H9 (cell line): ENCODE results near the gene DPP8. TPM values are rescaled to one million over a fixed set of nuclear protein-coding genes. Genes with fewer than 3 reads are reported as not detected.
"Not testable (repeated sequence)": the region's sequence is repeated elsewhere in the genome, so short reads cannot be mapped to it uniquely, and the experiment has no call there.

ENCODE experiments used
- DNase-seq: peaks from one replicate; pipeline ENCODE4 v3.0.0-alpha.2; 2017
- H2AFZ ChIP-seq: one replicate; pipeline ENCODE4 v1.6.1; 2013; ENCODE audit warnings: mild to moderate bottlenecking, low read length, control low read depth, moderate library complexity
- H2AK5ac ChIP-seq: 2 replicates; pipeline ENCODE4 v1.6.1; 2013; ENCODE audit warnings: low read length, control low read depth, mixed read lengths; ENCODE audit not compliant: insufficient read length
- H2BK120ac ChIP-seq: one replicate; pipeline ENCODE4 v1.6.1; 2013; ENCODE audit warnings: low read depth, mild to moderate bottlenecking, low read length, control low read depth, inconsistent platforms; ENCODE audit not compliant: poor library complexity, severe bottlenecking
- H2BK12ac ChIP-seq: 2 replicates; pipeline ENCODE4 v1.6.1; 2013; ENCODE audit warnings: low read length, control low read depth, mixed read lengths, low read depth; ENCODE audit not compliant: insufficient read length
- H2BK15ac ChIP-seq: 2 replicates; pipeline ENCODE4 v1.6.1; 2013; ENCODE audit warnings: low read depth, low read length, control low read depth
- H2BK20ac ChIP-seq: one replicate; pipeline ENCODE4 v1.6.1; 2013; ENCODE audit warnings: low read depth, mild to moderate bottlenecking, low read length, control low read depth, inconsistent platforms; ENCODE audit not compliant: poor library complexity, severe bottlenecking
- H2BK5ac ChIP-seq: 2 replicates; pipeline ENCODE4 v1.6.1; 2013; ENCODE audit warnings: low read length, control low read depth, mixed read lengths; ENCODE audit not compliant: insufficient read length
- H3K14ac ChIP-seq: 2 replicates; pipeline ENCODE4 v1.6.1; 2013; ENCODE audit warnings: low read length, control low read depth; ENCODE audit not compliant: insufficient read depth
- H3K18ac ChIP-seq: 2 replicates; pipeline ENCODE4 v1.6.1; 2013; ENCODE audit warnings: low read depth, mild to moderate bottlenecking, mixed read lengths, low read length, control low read depth; ENCODE audit not compliant: insufficient read length
- H3K23ac ChIP-seq: 2 replicates; pipeline ENCODE4 v1.6.1; 2013; ENCODE audit warnings: low read length, control low read depth, mixed read lengths, low read depth; ENCODE audit not compliant: insufficient read length
- H3K23me2 ChIP-seq: 2 replicates; pipeline ENCODE4 v1.6.1; 2013; ENCODE audit warnings: low read depth, mild to moderate bottlenecking, mixed read lengths, low read length, control low read depth; ENCODE audit not compliant: insufficient read length, poor library complexity, severe bottlenecking
- H3K27ac ChIP-seq: 2 replicates; pipeline ENCODE4 v1.5.1; 2013; ENCODE audit warnings: low read length, control low read depth, mixed read lengths, low read depth; ENCODE audit not compliant: insufficient read length
- H3K27me3 ChIP-seq: 2 replicates; pipeline ENCODE4 v1.6.1; 2013; ENCODE audit warnings: low read length, control low read depth, inconsistent platforms; ENCODE audit not compliant: insufficient read depth
- H3K4ac ChIP-seq: 2 replicates; pipeline ENCODE4 v1.6.1; 2013; ENCODE audit warnings: low read depth, mild to moderate bottlenecking, control low read depth, inconsistent platforms, low read length, moderate library complexity
- H3K4me1 ChIP-seq: 2 replicates; pipeline ENCODE4 v1.6.1; 2013; ENCODE audit warnings: low read length, control low read depth, inconsistent platforms; ENCODE audit not compliant: insufficient read depth
- H3K4me2 ChIP-seq: 2 replicates; pipeline ENCODE4 v1.6.1; 2013; ENCODE audit warnings: low read length, control low read depth, mixed read lengths; ENCODE audit not compliant: insufficient read length, insufficient read depth
- H3K56ac ChIP-seq: 2 replicates; pipeline ENCODE4 v1.6.1; 2013; ENCODE audit warnings: low read depth, mild to moderate bottlenecking, mixed read lengths, low read length, control low read depth; ENCODE audit not compliant: insufficient read length
- H3K79me1 ChIP-seq: 2 replicates; pipeline ENCODE4 v1.6.1; 2013; ENCODE audit warnings: low read depth, mild to moderate bottlenecking, moderate library complexity, low read length, control low read depth, inconsistent platforms; ENCODE audit not compliant: insufficient read depth, poor library complexity, severe bottlenecking
- H3K79me2 ChIP-seq: 2 replicates; pipeline ENCODE4 v1.6.1; 2013; ENCODE audit warnings: low read length, control low read depth, inconsistent platforms; ENCODE audit not compliant: insufficient read depth
- H3K9ac ChIP-seq: 2 replicates; pipeline ENCODE4 v1.6.1; 2013; ENCODE audit warnings: low read length, control low read depth, mixed read lengths; ENCODE audit not compliant: insufficient read length; ENCODE audit errors: extremely low read depth
- H3K9me3 ChIP-seq: one replicate; pipeline ENCODE4 v1.6.1; 2013; ENCODE audit warnings: low read depth, low read length, inconsistent platforms; ENCODE audit not compliant: control insufficient read depth
- H3T11ph ChIP-seq: one replicate; pipeline ENCODE4 v1.6.1; 2013; ENCODE audit warnings: mild to moderate bottlenecking, low read length, control low read depth, inconsistent platforms
- H4K20me1 ChIP-seq: one replicate; pipeline ENCODE4 v1.6.1; 2013; ENCODE audit not compliant: control insufficient read depth, insufficient read length, insufficient read depth
- H4K5ac ChIP-seq: 2 replicates; pipeline ENCODE4 v1.6.1; 2013; ENCODE audit warnings: low read depth, mild to moderate bottlenecking, mixed read lengths, low read length, control low read depth; ENCODE audit not compliant: insufficient read length
- H4K8ac ChIP-seq: replicated peaks from 2 replicates; pipeline ENCODE4 v1.6.1; 2013; ENCODE audit warnings: low read length, control low read depth, mixed read lengths, low read depth; ENCODE audit not compliant: insufficient read length
- H4K91ac ChIP-seq: 2 replicates; pipeline ENCODE4 v1.6.1; 2013; ENCODE audit warnings: low read depth, mild to moderate bottlenecking, moderate library complexity, mixed read lengths, low read length, control low read depth; ENCODE audit not compliant: insufficient read length
- H3K27ac Mint-ChIP-seq, 3 experiments: 2 replicates in 2 of 3; 3 replicates in 1 of 3; pipeline ENCODE4 v1.8.0; 2020 to 2021; ENCODE audit warnings: mixed read lengths in 3 of 3, mild to moderate bottlenecking in 1 of 3, moderate library complexity in 1 of 3
- H3K27me3 Mint-ChIP-seq: 2 replicates; pipeline ENCODE4 v1.8.0; 2021; ENCODE audit warnings: low read depth, mild to moderate bottlenecking, moderate library complexity, mixed read lengths
- H3K36me3 Mint-ChIP-seq, 3 experiments: 2 replicates in 2 of 3; 3 replicates in 1 of 3; pipeline ENCODE4 v1.8.0; 2020 to 2021; ENCODE audit warnings: low read depth in 3 of 3, mixed read lengths in 3 of 3; ENCODE audit not compliant: insufficient read depth in 1 of 3
- H3K4me1 Mint-ChIP-seq, 2 experiments: 2 replicates each; pipeline ENCODE4 v1.8.0; 2020; ENCODE audit warnings: mixed read lengths in 2 of 2
- H3K4me3 Mint-ChIP-seq, 2 experiments: 2 replicates in 1 of 2; 3 replicates in 1 of 2; pipeline ENCODE4 v1.8.0; 2020 to 2021; ENCODE audit warnings: mild to moderate bottlenecking in 2 of 2, mixed read lengths in 2 of 2, moderate library complexity in 1 of 2
- H3K9me3 Mint-ChIP-seq, 2 experiments: 2 replicates in 1 of 2; 3 replicates in 1 of 2; pipeline ENCODE4 v1.8.0; 2020; ENCODE audit warnings: mild to moderate bottlenecking in 2 of 2, mixed read lengths in 2 of 2, moderate library complexity in 1 of 2
- CTCF ChIP-seq: fragments of 200-600 bp; sonication (generic); conservative IDR thresholded peaks from 3 replicates; pipeline ENCODE4 v1.8.0; 2021; ENCODE audit warnings: antibody characterized with exemption, mild to moderate bottlenecking
- WGBS: extraction: QIAGEN DNeasy Blood & Tissue Kit; methylation state at CpG from one replicate; pipeline ENCODE4 v1.1.7; 2013; ENCODE audit warnings: missing lambda C conversion rate, low lambda C conversion rate, mixed read lengths; ENCODE audit not compliant: insufficient read length; ENCODE audit errors: extremely low coverage; 5-methylcytosine and 5-hydroxymethylcytosine counted together
- total RNA-seq: library from RNA; stranded (reverse); gene quantifications from 2 replicates; pipeline ENCODE4 v1.2.1, GENCODE V29; 2021

DPP8 gene
- total RNA-seq, 1 experiment from 2014 or later, result 26.6 TPM

DNA sequence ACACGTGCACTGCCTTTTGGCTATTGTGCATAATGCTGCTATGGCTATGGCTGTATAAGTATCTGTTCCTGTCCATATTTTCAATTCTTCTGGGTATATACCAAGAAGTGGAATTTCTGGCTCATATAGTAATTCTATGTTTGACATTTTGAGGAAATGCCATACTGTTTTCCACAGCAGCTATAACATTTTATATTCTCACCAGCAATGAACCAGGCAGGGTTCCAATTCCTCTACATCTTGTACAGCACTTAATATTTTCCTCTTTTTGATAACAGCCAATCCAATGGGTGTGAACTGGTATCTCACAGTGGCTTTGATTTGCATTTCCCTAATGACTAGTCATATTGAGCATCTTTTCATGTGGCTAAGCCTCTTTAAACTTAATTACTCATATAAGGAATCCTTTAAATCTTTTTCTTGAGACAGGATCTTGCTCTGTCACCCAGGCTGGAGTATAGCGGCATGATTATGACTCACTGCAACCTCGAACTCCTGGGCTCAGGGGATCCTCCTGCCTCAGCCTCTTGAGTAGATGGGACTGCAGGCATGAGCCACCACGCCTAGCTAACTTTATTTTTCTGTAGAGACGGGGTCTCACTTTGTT, 56.6 kb downstream of the DPP8 start:
- Histone ChIP-seq H3K9ac (no peak overlapping the region), H3K27ac (no peak overlapping the region), H4K5ac (no peak overlapping the region), H2BK5ac (no peak overlapping the region), H4K8ac (no peak overlapping the region), H2AK5ac (no peak overlapping the region), H3K23ac (no peak overlapping the region), H3T11ph (no peak overlapping the region), H4K20me1 (no peaks in the 10 kb centered on the region), H3K79me2 (no peaks in the 10 kb centered on the region), H3K4ac (no peak overlapping the region), H2BK12ac (no peak overlapping the region), H3K27me3 (no peaks in the 10 kb centered on the region), H3K9me3 (no peaks in the 10 kb centered on the region), H3K18ac (no peak overlapping the region), H4K91ac (no peak overlapping the region), H3K79me1 (no peaks in the 10 kb centered on the region), H2BK120ac (no peak overlapping the region), H3K14ac (no peak overlapping the region), H2BK20ac (no peak overlapping the region), H2BK15ac (no peak overlapping the region), H2AFZ (no peak overlapping the region), H3K4me1 (no peaks in the 10 kb centered on the region), H3K23me2 (no peaks in the 10 kb centered on the region), H3K56ac (no peak overlapping the region), H3K4me2 (no peak overlapping the region)
- no peak overlapping the region for H3K4me3 Mint-ChIP-seq
- no peak for TF ChIP-seq CTCF
- no peaks in the 10 kb centered on the region for H3K27me3 Mint-ChIP-seq
- peaks cover 19 to 77% (median 64%) of the 10 kb centered on the region in 3 experiments for H3K36me3 Mint-ChIP-seq
- WGBS, result no CpG with 5 or more reads among the region's 5 CpGs
- H3K9me3 Mint-ChIP-seq, result no peaks in the 10 kb centered on the region
- H3K4me1 Mint-ChIP-seq, result no peaks in the 10 kb centered on the region
- DNase-seq, result no peak
- H3K27ac Mint-ChIP-seq, result 0 out of 7 replicates have a peak overlapping the region, but pooled peaks of 1 of the 3 experiments have one; percentile 66

GRCh38 chr15:65455256-65455655, 62.2 kb downstream of the DPP8 start:
- H2BK12ac ChIP-seq, H2BK5ac ChIP-seq, H3K27me3 Mint-ChIP-seq, H4K8ac ChIP-seq, H3K18ac ChIP-seq, H3K4me2 ChIP-seq, H3K4me1 Mint-ChIP-seq, H3K27ac Mint-ChIP-seq, H3K23ac ChIP-seq, H3K56ac ChIP-seq, H2AFZ ChIP-seq, H3T11ph ChIP-seq, DNase-seq, H2BK15ac ChIP-seq, H3K14ac ChIP-seq, H4K5ac ChIP-seq, H2BK120ac ChIP-seq, H4K91ac ChIP-seq, H2BK20ac ChIP-seq, H3K79me1 ChIP-seq, H3K79me2 ChIP-seq, H3K4ac ChIP-seq, H3K9me3 Mint-ChIP-seq, H3K4me3 Mint-ChIP-seq, H3K27ac ChIP-seq, H3K4me1 ChIP-seq, H3K9me3 ChIP-seq, H3K27me3 ChIP-seq, H3K23me2 ChIP-seq, H2AK5ac ChIP-seq, H3K9ac ChIP-seq, H4K20me1 ChIP-seq: not testable (repeated sequence)
- WGBS, result no CpG with 5 or more reads among the region's 4 CpGs
- H3K36me3 Mint-ChIP-seq, result peaks cover 18 to 66% (median 58%) of the 10 kb centered on the region in 3 experiments
